Bladder microvascular endothelial cell (primary cell): ENCODE data around the gene HOXC5. TPM values are rescaled to one million over a fixed set of nuclear protein-coding genes. Genes with fewer than 3 reads are reported as not detected.

Experiments
- total RNA-seq: library from RNA; depleted of rRNA; stranded (reverse); fragments of >200 nt; gene quantifications from 2 replicates; pipeline ENCODE4 v1.2.3, GENCODE V29; 2014

Gene HOXC5
- not detected in 2 replicates for total RNA-seq

DNA sequence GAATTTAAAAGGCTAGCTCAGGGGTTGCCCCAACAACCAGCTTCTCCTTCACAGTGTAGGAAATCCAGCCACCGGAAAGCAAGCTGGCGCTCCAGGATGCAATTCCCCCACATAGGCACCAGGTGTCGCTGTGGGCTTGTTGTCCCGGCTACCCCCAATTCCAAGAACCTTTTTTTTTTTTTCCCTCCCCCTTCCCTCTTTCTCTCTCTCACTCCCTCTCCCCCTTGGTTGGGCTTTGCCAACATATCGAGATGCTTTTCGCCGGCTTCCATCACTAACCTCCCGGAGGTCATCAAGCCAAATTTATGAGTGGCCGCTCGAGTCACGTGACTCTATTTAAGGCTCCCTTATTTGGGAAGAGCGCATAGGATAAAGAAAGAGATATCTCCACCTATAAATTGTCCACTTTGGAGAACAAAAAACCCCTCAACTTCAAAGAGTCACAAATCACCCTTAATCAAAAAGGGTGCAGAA, at the start of gene HOXC5:
Gene HOXC5, plus strand, starts transcription at position 424 of the 474 bp plus-strand sequence. CDS start 73 bp downstream, outside the sequence.

GRCh38 chr12:53984901-53985691, 47.8 kb upstream of the HOXC5 start, which contains the start of gene HOXC10:
HOXC10 (plus strand) TSS chr12:53985146; CDS start chr12:53985260, 114 bp downstream.

DNA sequence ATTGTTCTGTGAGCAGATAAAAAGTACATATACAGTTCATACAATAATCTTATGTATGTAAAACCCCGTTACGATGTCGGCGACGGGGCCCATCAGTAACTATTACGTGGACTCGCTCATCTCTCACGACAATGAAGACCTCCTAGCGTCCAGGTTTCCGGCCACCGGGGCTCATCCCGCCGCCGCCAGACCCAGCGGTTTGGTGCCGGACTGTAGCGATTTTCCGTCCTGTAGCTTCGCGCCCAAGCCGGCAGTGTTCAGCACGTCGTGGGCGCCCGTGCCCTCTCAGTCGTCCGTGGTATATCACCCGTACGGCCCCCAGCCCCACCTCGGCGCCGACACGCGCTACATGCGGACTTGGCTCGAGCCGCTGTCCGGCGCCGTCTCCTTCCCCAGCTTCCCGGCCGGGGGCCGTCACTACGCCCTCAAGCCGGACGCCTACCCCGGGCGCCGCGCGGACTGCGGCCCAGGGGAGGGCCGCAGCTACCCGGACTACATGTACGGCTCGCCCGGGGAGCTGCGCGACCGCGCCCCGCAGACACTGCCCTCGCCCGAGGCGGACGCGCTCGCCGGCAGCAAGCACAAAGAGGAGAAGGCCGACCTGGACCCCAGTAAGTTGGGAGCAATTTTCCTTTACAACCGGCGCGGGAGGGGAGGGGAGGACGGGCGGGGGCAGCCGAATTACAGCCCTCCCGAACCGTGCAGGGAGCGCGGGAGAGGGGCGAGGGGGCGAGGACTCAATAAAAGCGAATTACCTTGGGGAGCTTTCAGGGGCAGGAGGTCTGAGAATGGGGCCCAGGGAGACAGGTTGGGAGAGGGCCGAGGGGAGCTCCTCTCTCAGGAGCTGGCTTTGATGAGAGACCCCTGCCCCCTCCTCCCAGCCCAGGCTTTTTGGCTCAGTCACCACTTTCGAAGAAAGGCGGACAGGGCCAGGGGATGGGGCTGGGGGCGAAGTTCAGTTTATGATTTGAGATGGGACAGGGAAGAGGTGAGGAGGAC, 32.4 kb upstream of the HOXC5 start, which contains the start of gene HOXC9:
Gene HOXC9, plus strand, starts transcription at position 46 of the 999 bp plus-strand sequence. Its CDS starts 28 bp downstream, at position 74.

DNA sequence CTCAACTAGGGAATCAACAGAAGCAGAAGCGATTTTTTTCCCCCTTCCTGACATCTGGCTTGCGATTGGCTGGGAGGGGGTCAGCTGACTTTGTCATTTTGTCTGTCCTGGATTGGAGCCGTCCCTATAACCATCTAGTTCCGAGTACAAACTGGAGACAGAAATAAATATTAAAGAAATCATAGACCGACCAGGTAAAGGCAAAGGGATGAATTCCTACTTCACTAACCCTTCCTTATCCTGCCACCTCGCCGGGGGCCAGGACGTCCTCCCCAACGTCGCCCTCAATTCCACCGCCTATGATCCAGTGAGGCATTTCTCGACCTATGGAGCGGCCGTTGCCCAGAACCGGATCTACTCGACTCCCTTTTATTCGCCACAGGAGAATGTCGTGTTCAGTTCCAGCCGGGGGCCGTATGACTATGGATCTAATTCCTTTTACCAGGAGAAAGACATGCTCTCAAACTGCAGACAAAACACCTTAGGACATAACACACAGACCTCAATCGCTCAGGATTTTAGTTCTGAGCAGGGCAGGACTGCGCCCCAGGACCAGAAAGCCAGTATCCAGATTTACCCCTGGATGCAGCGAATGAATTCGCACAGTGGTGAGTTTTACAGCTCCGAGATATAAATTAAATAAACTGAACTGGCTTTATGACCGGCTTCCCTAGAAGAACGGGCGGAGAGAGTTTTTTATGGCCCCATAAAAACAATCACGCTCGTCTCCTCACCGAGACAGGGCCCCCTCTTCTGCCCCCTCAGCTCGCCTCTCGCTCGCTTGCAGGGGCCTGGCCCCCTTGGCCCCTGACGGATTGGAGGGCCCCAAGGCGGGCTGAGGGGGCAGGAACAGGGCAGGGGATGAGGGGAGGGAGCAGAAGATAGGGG, 4.3 kb upstream of the HOXC5 start, which contains the start of gene HOXC6:
Gene HOXC6, plus strand, starts transcription at position 127 of the 888 bp plus-strand sequence. Its CDS starts 82 bp downstream, at position 209.

GRCh38 chr12:54053751-54054741, 21.2 kb downstream of the HOXC5 start, which contains the start of gene HOXC4:
HOXC4 (plus strand) TSS chr12:54053835; CDS start chr12:54053923, 88 bp downstream.

Other genes starting within 250 kb of the HOXC5 start
- not detected in 2 replicates for gene HOXC13, start 94.2 kb upstream of the HOXC5 start, total RNA-seq
- gene HOXC12, start 78.1 kb upstream of the HOXC5 start, total RNA-seq, result not detected in 2 replicates
- gene HOXC11, start 59.9 kb upstream of the HOXC5 start, total RNA-seq, result not detected in 2 replicates
- gene HOTAIR, start 58.1 kb upstream of the HOXC5 start, total RNA-seq, result not detected in 2 replicates
- not detected in 2 replicates for gene HOXC10, start 47.9 kb upstream of the HOXC5 start, total RNA-seq
- 0.16 and 0.94 TPM in 2 replicates for gene HOXC9, start 32.9 kb upstream of the HOXC5 start, total RNA-seq
- not detected in 2 replicates for gene HOXC8, start 24.1 kb upstream of the HOXC5 start, total RNA-seq
- 0.25 TPM in 1 of 2 replicates, not detected in the other for gene HOXC6, start 4.6 kb upstream of the HOXC5 start, total RNA-seq
- not detected in 2 replicates for gene HOXC4, start 20.8 kb downstream of the HOXC5 start, total RNA-seq
- gene SMUG1, start 155.9 kb downstream of the HOXC5 start, total RNA-seq, result 13.1 and 18.6 TPM in 2 replicates
- 24.3 and 54.2 TPM in 2 replicates for gene CBX5, start 247.1 kb downstream of the HOXC5 start, total RNA-seq
- gene HNRNPA1, start 247.7 kb downstream of the HOXC5 start, total RNA-seq, result 328 and 377 TPM in 2 replicates